GM19023 (cell line): ENCODE results near the gene GHSR.

Source experiments
- ATAC-seq: cut with Tn5 transposase; IDR thresholded peaks from one replicate; pipeline ENCODE4 v1.9.1; 2021; ENCODE audit warnings: mild to moderate bottlenecking, moderate library complexity; ENCODE audit not compliant: unreplicated experiment

GHSR gene

GRCh38 chr3:172447611-172448579 is at the start of gene GHSR:
GHSR (minus strand) TSS chr3:172448456; CDS start chr3:172448413, 43 bp downstream.
- no peak for ATAC-seq

GRCh38 chr3:172490198-172490669 is 42.0 kb upstream of the GHSR start:
- peak; percentile 71 for ATAC-seq

GRCh38 chr3:172478116-172478515 is 29.9 kb upstream of the GHSR start:
- ATAC-seq: no peak

- ATAC-seq: no peak
These were observed 28.1 kb upstream of the GHSR start for GRCh38 chr3:172476347-172476746.

GRCh38 chr3:172475703-172476102 is 27.4 kb upstream of the GHSR start:
- ATAC-seq: no peak

GRCh38 chr3:172471903-172472302 is 23.6 kb upstream of the GHSR start:
- no peak for ATAC-seq

- ATAC-seq: no peak
These were observed 22.3 kb upstream of the GHSR start for GRCh38 chr3:172470588-172470987.

GRCh38 chr3:172467170-172467824 is 19.0 kb upstream of the GHSR start:
- no peak for ATAC-seq

GRCh38 chr3:172466553-172467130 is 18.4 kb upstream of the GHSR start:
- ATAC-seq: no peak

- no peak for ATAC-seq
These were observed 17.0 kb upstream of the GHSR start for GRCh38 chr3:172465281-172465680.

GRCh38 chr3:172464306-172464705 is 16.1 kb upstream of the GHSR start:
- ATAC-seq: no peak

- no peak for ATAC-seq
These were observed 13.4 kb upstream of the GHSR start for GRCh38 chr3:172461530-172462138.

- ATAC-seq: no peak
These were observed 8.1 kb upstream of the GHSR start for GRCh38 chr3:172456404-172456803.

GRCh38 chr3:172454180-172454579 is 5.9 kb upstream of the GHSR start:
- no peak for ATAC-seq

- ATAC-seq: no peak
These were observed 1.4 kb upstream of the GHSR start for GRCh38 chr3:172449466-172450149.

- no peak for ATAC-seq
These were observed 607 bp upstream of the GHSR start for GRCh38 chr3:172448661-172449465.

GRCh38 chr3:172446198-172446597 is 2.1 kb downstream of the GHSR start:
- no peak for ATAC-seq

GRCh38 chr3:172444821-172445220 is 3.4 kb downstream of the GHSR start:
- no peak for ATAC-seq

GRCh38 chr3:172442606-172443005 is 5.7 kb downstream of the GHSR start:
- no peak for ATAC-seq

GRCh38 chr3:172441581-172441980 is 6.7 kb downstream of the GHSR start:
- ATAC-seq: no peak
